Measurements from ENCODE around the gene C10orf90. TPM values are rescaled to one million over a fixed set of nuclear protein-coding genes. Genes with fewer than 3 reads are reported as not detected.
A peak's percentile ranks its signal among the peaks of the same experiment; 100 is the strongest.

The C10orf90 gene
- total RNA-seq, 1 donor, result 0.72 TPM

GRCh38 chr10:126390324-126390723 is 280.2 kb downstream of the C10orf90 start:
- Histone ChIP-seq H3K4me3 (ENCODE audit: insufficient read depth, low read length) (no peak overlapping the region), H3K4me2 (ENCODE audit: insufficient read depth, low read length) (no peak overlapping the region), H2AFZ (ENCODE audit: low read length) (no peak overlapping the region), H4K20me1 (ENCODE audit: insufficient read depth, low read length) (no peaks in the 10 kb centered on the region), H3K4me1 (ENCODE audit: insufficient read depth, low read length) (peaks cover 28% of the 10 kb centered on the region), H3K27ac (ENCODE audit: low read depth, low read length) (peak overlapping the region; percentile 54), H3K79me2 (ENCODE audit: insufficient read depth, low read length) (peaks cover 22% of the 10 kb centered on the region), H3K27me3 (ENCODE audit: insufficient read depth, low read length) (no peaks in the 10 kb centered on the region), H3K36me3 (ENCODE audit: insufficient read depth, low read length) (peaks cover 2% of the 10 kb centered on the region), H3K9me3 (ENCODE audit: low read depth, low read length) (no peaks in the 10 kb centered on the region)
- TF ChIP-seq, protein P1, sequence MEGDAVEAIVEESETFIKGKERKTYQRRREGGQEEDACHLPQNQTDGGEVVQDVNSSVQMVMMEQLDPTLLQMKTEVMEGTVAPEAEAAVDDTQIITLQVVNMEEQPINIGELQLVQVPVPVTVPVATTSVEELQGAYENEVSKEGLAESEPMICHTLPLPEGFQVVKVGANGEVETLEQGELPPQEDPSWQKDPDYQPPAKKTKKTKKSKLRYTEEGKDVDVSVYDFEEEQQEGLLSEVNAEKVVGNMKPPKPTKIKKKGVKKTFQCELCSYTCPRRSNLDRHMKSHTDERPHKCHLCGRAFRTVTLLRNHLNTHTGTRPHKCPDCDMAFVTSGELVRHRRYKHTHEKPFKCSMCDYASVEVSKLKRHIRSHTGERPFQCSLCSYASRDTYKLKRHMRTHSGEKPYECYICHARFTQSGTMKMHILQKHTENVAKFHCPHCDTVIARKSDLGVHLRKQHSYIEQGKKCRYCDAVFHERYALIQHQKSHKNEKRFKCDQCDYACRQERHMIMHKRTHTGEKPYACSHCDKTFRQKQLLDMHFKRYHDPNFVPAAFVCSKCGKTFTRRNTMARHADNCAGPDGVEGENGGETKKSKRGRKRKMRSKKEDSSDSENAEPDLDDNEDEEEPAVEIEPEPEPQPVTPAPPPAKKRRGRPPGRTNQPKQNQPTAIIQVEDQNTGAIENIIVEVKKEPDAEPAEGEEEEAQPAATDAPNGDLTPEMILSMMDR (IDR thresholded peaks at IDR 0.05; ENCODE audit: extremely low read depth, low read depth, low read length), result no peak
- DNase-seq (ENCODE audit: insufficient read length, low spot score, missing footprints), result no peak

DNA sequence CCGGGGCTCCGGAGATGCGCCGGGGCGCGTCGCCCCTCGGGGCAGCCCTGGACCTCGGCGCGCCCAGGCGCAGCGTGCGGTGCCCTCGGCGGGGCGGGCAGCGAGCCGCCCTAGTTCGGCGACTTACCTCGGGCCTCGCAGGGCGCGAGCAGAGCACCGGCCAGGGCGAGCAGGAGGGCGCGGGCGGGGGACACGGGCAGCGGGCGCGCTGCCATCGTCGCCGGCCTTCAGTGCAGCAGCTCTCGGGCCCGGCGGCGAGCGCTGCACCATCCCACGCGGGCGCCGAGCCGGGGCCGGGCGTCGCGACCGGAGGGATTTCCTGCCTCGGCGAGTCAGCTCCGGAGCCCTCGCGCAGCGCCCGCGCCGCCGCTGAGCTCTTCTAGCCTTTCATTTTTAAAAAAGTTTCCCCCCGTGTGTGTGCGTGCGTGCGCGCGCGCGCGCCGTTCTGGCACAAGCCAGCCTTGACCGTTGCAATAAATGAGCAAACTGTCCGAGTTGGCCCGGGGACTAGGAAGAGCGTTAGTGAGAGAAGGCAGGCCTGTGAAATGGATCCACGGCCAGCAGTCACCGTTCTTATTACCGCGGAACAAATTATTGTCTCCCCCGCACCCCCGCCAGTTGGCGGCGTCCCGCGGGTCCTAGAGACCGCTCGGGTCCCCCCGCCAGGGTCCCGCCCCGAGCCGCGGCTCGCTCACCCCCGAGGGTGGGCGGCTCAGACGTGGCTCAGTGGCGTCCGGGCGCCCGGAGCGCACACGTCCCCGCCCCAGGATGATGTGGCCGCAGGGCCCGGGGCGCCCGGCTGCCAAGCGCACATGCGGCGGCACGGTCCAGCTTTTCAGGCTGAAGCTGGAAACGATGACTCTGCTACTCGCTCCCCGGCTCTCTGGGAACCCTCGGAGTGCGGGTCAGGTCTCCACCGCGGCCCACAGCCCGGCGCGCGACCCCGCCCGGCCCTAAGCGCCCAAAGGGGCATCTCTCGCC is 282.3 kb downstream of the C10orf90 start, which contains the start of gene ADAM12:
ADAM12 (minus strand) TSS at position 547 of the 981 bp plus-strand sequence; CDS start at position 215, 332 bp downstream.
- H2AFZ ChIP-seq (ENCODE audit: low read length), result peak within 1 kb of the TSS; percentile 50
- peaks cover 14% of the 10 kb centered on the region for H3K36me3 ChIP-seq (ENCODE audit: insufficient read depth, low read length)
- H3K4me1 ChIP-seq (ENCODE audit: insufficient read depth, low read length), result peaks cover 44% of the 10 kb centered on the region
- peak within 1 kb of the TSS; percentile 91 for H3K4me2 ChIP-seq (ENCODE audit: insufficient read depth, low read length)
- TF ChIP-seq, protein P1 (IDR thresholded peaks at IDR 0.05; ENCODE audit: extremely low read depth, low read depth, low read length), result no peak
- peak within 1 kb of the TSS; percentile 98 for H3K27ac ChIP-seq (ENCODE audit: low read depth, low read length)
- peaks cover 42% of the 10 kb centered on the region for H3K79me2 ChIP-seq (ENCODE audit: insufficient read depth, low read length)
- no peaks in the 10 kb centered on the region for H3K27me3 ChIP-seq (ENCODE audit: insufficient read depth, low read length)
- no peaks in the 10 kb centered on the region for H4K20me1 ChIP-seq (ENCODE audit: insufficient read depth, low read length)
- peak within 1 kb of the TSS; percentile 91 for H3K4me3 ChIP-seq (ENCODE audit: insufficient read depth, low read length)
- peak; percentile 89 for DNase-seq (ENCODE audit: insufficient read length, low spot score, missing footprints)
- no peaks in the 10 kb centered on the region for H3K9me3 ChIP-seq (ENCODE audit: low read depth, low read length)

DNA sequence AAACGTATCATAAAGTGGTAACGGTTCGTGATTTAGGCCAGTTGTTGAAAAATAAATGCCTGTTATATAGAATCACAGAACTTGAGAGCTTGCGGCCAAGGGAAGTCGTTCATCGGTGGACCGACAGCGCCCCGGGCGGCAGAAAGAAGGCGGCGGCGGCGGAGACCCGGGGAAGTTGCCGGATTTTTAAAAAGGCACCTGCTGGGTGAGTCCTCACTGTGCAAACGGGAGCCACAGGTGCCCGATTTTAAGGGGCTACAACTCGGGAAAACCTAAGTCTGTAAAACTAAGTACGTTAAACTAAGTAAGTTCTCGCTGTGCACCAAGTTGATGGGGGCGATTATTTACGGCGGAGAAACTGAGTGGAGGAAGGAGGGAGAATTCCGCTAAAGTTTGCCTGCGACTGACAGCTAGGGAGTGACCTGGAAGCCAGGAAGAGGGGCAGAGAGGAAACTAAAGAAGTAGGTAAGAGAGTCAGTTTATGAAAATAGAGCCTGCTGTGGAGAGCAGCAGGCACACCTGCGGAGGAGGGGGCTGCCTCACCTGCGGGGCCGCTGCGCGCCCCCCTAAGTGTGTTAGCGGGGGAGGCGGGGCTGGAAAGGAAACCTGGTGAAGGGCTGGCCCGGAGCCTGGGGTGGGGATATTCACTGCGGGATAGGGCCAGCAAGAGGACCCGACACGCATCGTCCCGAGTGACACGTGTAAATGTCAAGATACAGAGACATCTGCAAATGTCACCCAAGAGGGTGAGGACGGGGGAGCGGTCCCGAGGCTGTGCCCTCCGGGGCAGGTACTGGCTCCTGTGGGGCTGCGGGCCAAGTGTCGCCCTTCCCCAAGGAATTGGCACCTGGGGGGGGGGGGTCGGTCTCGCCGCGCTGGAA is 283.2 kb downstream of the C10orf90 start:
- Histone ChIP-seq H2AFZ (ENCODE audit: low read length) (peak overlapping the region; percentile 63), H3K27ac (ENCODE audit: low read depth, low read length) (peak overlapping the region; percentile 98), H3K9me3 (ENCODE audit: low read depth, low read length) (no peaks in the 10 kb centered on the region), H3K27me3 (ENCODE audit: insufficient read depth, low read length) (no peaks in the 10 kb centered on the region), H3K79me2 (ENCODE audit: insufficient read depth, low read length) (peaks cover 52% of the 10 kb centered on the region), H3K36me3 (ENCODE audit: insufficient read depth, low read length) (peaks cover 18% of the 10 kb centered on the region), H4K20me1 (ENCODE audit: insufficient read depth, low read length) (no peaks in the 10 kb centered on the region), H3K4me3 (ENCODE audit: insufficient read depth, low read length) (peak overlapping the region; percentile 91), H3K4me2 (ENCODE audit: insufficient read depth, low read length) (peak overlapping the region; percentile 91), H3K4me1 (ENCODE audit: insufficient read depth, low read length) (peaks cover 48% of the 10 kb centered on the region)
- peak; percentile 92 for DNase-seq (ENCODE audit: insufficient read length, low spot score, missing footprints)
- TF ChIP-seq, protein P1 (IDR thresholded peaks at IDR 0.05; ENCODE audit: extremely low read depth, low read depth, low read length), result peak; percentile 87
